Peyer's patch (tissue), 4 donors: ENCODE measurements around the gene PLAAT4.

ENCODE experiments used
- POLR2A ChIP-seq, 2 donors: fragments of 450-650 bp; IDR thresholded peaks; one replicate each; pipeline ENCODE4 v1.5.1; 2017; ENCODE audit warnings: antibody characterized with exemption in 2 of 2, mild to moderate bottlenecking in 2 of 2, moderate library complexity in 2 of 2
- TF ChIP-seq, protein P1 (sequence below), 6 experiments: fragments of 450-650 bp in 4 of 6; fragments of 200-600 bp in 2 of 6; sonication (generic) in 1 of 6; IDR thresholded peaks; one replicate each; pipeline ENCODE4 v1.5.1; 2017 to 2019; ENCODE audit warnings: antibody characterized with exemption in 6 of 6, mild to moderate bottlenecking in 3 of 6, moderate library complexity in 1 of 6

DNA sequence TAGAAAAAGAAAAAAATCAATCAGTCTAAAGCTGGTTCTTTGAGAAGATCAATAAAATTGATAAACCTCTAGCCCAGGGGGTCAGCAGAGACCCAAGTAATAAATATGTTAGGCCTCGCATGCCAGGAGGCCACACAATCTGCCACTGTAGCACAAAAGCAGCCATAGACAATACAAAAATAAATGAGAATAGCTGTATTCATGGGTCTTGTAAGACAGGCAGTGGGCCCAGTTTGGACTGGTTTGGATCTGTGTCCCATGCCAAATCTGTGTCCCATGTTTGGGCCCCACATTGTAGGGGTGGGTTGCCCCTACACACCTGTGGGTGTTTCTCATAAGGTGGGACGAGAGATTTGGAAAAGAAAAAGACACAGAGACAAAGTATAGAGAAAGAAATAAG is 6.6 kb upstream of the PLAAT4 start:
- TF ChIP-seq, protein P1, sequence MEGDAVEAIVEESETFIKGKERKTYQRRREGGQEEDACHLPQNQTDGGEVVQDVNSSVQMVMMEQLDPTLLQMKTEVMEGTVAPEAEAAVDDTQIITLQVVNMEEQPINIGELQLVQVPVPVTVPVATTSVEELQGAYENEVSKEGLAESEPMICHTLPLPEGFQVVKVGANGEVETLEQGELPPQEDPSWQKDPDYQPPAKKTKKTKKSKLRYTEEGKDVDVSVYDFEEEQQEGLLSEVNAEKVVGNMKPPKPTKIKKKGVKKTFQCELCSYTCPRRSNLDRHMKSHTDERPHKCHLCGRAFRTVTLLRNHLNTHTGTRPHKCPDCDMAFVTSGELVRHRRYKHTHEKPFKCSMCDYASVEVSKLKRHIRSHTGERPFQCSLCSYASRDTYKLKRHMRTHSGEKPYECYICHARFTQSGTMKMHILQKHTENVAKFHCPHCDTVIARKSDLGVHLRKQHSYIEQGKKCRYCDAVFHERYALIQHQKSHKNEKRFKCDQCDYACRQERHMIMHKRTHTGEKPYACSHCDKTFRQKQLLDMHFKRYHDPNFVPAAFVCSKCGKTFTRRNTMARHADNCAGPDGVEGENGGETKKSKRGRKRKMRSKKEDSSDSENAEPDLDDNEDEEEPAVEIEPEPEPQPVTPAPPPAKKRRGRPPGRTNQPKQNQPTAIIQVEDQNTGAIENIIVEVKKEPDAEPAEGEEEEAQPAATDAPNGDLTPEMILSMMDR (IDR thresholded peaks at IDR 0.05): no peak
- no peak for TF ChIP-seq POLR2A (IDR thresholded peaks at IDR 0.05)
